SU-DHL-6 (cell line): ENCODE data around the gene RITA1.

Experiments used
- EZH2phosphoT487 ChIP-seq: fragments of 200-600 bp; sonication (generic), shearing (Covaris generic); conservative IDR thresholded peaks from 2 replicates; pipeline ENCODE4 v1.6.1; 2018; ENCODE audit warnings: mild to moderate bottlenecking, antibody characterized with exemption, low read length, moderate library complexity, mixed read lengths
- TF ChIP-seq, protein P1 (sequence below): fragments of 200-600 bp; sonication (generic); IDR thresholded peaks from one replicate; pipeline ENCODE4 v1.5.1; 2017; ENCODE audit warnings: antibody characterized with exemption, mild to moderate bottlenecking, low read length, moderate library complexity; ENCODE audit not compliant: insufficient read depth, poor library complexity, severe bottlenecking

- TF ChIP-seq, protein P1, sequence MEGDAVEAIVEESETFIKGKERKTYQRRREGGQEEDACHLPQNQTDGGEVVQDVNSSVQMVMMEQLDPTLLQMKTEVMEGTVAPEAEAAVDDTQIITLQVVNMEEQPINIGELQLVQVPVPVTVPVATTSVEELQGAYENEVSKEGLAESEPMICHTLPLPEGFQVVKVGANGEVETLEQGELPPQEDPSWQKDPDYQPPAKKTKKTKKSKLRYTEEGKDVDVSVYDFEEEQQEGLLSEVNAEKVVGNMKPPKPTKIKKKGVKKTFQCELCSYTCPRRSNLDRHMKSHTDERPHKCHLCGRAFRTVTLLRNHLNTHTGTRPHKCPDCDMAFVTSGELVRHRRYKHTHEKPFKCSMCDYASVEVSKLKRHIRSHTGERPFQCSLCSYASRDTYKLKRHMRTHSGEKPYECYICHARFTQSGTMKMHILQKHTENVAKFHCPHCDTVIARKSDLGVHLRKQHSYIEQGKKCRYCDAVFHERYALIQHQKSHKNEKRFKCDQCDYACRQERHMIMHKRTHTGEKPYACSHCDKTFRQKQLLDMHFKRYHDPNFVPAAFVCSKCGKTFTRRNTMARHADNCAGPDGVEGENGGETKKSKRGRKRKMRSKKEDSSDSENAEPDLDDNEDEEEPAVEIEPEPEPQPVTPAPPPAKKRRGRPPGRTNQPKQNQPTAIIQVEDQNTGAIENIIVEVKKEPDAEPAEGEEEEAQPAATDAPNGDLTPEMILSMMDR, result no peak
- no peak for TF ChIP-seq EZH2phosphoT487
Observed at GRCh38 chr12:113140706-113141105, 44.8 kb upstream of the RITA1 start.
